Islet precursor cell (in vitro differentiated cells): ENCODE data around the gene TTLL1.
"Not testable (repeated sequence)": the region's sequence is repeated elsewhere in the genome, so short reads cannot be mapped to it uniquely, and the experiment has no call there.

Experiments used
- DNase-seq: peaks from one replicate; pipeline ENCODE4 v3.0.0-alpha.2; 2018

The TTLL1 gene

DNA sequence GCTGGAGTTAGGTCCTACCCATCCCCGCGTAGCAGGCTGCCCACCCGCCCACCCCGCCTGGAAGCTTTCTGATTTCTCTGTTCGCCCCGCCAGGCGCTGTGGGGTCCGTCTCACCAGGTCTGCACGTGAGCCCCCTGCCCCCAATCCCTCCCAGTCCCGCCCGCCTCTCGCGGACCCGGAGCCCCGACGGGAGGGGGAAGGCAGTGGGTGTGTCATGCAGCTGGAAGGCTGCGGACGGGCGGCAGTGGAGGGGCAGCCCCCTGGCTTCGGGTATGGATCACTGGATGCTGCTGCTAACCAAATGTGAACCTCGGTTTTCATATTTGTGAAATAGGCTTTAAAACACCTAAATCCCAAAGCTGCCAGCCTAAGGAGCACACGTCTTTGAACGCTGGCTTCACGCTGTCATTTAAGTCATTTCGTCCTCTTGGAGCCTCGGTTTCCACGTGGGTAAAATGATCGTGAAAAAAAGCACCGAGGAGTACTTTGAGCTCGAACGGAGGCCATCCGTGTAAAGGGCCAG lies 20.8 kb upstream of the TTLL1 start:
- peak; percentile 67 for DNase-seq

- DNase-seq, result no peak
Measured at GRCh38 chr22:43109511-43109910, 20.3 kb upstream of the TTLL1 start.

GRCh38 chr22:43106302-43106701 lies 17.1 kb upstream of the TTLL1 start:
- DNase-seq, result no peak

- not testable (repeated sequence) for DNase-seq
Measured at GRCh38 chr22:43104950-43105349, 15.8 kb upstream of the TTLL1 start.

DNA sequence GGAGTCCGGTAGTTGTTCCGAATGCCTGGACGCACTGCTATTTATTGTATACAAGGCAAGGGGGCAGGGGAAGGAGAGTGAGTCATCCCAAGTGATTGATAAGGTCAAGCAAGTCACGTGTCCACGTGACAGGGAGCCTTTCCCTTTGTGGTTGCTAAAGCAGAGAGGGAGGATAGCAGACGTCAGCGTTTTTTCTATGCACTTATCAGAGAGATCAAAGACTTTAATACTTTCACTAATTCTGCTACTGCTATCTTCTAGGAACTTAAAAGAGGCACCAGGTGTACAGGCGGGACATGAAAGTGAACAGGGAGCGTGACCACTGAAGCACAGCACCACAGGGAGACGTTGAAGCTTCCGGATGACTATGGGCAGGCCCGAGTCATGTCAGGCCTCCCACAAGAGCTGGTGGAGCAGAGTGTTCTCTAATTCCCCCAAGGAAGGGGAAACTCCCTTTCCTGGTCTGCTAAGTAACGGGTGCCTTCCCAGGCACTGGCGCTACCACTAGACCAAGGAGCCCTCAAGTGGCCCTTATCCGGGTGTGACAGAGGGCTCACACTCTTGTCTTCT lies 14.9 kb upstream of the TTLL1 start:
- peak; percentile 90 for DNase-seq

DNA sequence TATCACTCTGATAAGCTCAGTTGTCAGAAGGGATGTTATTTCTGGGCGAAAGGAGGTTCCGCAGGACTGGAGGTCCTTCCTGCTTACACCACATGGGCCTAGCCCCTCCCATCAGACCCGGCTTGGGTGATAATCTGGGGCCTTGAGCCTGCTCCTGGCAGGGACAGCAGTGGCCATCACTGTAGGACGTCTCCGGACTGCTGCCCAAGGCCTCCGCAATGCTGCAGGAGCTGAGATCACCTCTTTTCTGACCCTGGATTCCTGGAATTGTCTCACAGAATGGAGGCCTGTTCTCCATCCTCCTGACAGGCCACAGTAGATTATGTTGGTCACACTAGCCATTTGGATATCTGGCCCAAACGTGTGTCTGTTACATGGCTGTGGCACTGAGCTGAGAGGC lies 12.1 kb upstream of the TTLL1 start:
- DNase-seq, result peak; percentile 93

- peak; percentile 68 for DNase-seq
Measured at GRCh38 chr22:43100225-43100624, 11.0 kb upstream of the TTLL1 start.

DNA sequence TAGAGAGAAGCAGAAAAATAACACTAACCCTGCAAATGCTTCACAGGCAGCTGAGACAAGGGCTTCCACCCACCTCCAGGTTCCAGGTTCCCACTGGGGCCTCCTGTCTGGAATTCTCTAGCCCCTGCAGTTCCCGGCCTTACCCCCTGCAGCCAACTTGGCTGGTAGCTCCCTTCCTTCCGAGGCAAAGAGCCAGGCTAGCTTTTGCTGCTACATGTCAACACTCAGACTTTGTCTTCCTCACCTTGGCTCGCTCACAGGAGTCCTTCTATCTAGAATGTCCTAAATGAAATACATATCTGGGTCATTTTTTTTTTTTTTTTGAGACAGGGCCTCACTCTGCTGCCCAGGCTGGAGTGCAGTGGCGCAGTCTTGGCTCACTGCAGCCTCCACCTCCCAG lies 9.9 kb upstream of the TTLL1 start:
- DNase-seq, result no peak

GRCh38 chr22:43098356-43098755 lies 9.2 kb upstream of the TTLL1 start:
- DNase-seq, result peak; percentile 79

DNA sequence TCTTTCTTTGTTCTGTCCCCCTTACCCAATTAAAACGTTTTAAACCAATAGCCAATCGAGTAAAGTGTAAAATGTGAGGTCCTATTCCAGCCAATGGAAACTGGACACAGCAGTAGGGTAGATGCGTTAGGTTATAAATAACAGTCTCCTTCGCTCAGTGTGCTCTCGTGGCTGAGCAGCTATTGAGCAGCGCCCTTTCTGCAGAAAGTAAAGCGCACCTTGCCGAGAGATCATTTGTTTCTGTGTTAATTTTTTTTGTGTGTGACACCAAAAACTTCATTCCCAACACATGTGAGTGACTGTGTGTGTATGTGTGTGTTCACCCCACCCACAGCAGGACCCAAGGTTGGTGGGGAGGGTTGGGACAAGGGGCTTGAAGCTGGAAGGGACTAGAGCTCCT lies 7.2 kb upstream of the TTLL1 start:
- no peak for DNase-seq

GRCh38 chr22:43094551-43094950 lies 5.4 kb upstream of the TTLL1 start:
- DNase-seq, result no peak

- DNase-seq, result peak; percentile 79
Measured at GRCh38 chr22:43094085-43094484, 4.9 kb upstream of the TTLL1 start.

- DNase-seq, result no peak
Measured at GRCh38 chr22:43092085-43092484, 2.9 kb upstream of the TTLL1 start.

- DNase-seq, result no peak
Measured at GRCh38 chr22:43090130-43090789, 1.1 kb upstream of the TTLL1 start.

DNA sequence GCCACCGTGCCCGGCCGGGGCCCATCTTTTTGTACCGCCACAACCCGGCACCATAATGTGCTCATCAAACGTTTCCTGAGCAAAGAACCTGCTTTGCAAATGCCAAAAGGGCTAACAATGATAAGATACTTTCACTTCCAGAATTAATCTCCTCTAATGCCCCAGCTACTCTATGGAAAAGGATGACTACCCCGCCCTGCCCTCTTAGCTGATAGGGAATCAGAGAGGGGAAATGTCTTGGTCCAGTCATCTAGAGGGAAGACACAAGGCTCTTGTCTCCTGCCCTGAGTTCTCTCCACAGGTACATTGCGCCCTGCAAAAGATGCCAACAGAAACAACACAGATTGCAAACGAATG lies 586 bp downstream of the TTLL1 start:
- no peak for DNase-seq

- no peak for DNase-seq
Measured at GRCh38 chr22:43085658-43086606, 3.3 kb downstream of the TTLL1 start.

- no peak for DNase-seq
Measured at GRCh38 chr22:43081968-43082367, 7.2 kb downstream of the TTLL1 start.

DNA sequence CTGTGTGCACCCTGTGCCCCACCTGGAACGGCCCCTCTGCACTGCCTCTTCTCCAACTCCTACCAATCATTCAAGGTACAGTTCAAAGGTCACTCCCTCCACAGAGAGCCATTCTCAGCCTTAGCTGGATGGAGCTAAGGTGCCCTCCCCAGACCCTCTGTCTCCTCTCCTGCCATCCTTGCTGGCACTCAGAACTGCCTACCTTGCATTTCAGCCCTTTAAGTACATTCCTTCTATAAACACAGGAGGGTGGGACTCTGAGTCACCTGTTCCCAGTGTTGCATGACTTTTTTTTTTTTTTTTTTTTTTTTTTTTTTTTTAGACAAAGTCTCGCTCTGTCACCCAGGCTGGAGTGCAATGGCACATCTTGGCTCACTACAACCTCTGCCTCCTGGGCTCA lies 8.6 kb downstream of the TTLL1 start:
- DNase-seq, result no peak

GRCh38 chr22:43079742-43080141 lies 9.4 kb downstream of the TTLL1 start:
- DNase-seq, result no peak

DNA sequence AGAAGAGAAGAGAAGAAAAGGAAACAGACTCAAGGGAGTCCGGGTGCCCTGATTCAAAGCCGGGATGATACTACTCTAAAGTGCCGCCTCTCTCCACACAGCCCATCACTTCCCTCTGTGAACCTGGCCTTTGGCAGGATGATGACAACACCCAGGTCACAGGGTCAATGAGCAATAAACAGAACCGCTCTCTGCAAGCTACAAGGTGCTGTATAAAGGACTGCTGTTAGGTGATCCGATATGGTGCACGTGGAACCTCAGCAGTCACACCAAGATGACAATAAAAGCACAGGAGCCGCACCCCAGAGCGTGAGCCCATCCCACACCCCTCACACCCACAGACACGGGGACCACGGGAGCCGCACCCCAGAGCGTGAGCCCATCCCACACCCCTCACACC lies 10.7 kb downstream of the TTLL1 start:
- DNase-seq, result no peak

DNA sequence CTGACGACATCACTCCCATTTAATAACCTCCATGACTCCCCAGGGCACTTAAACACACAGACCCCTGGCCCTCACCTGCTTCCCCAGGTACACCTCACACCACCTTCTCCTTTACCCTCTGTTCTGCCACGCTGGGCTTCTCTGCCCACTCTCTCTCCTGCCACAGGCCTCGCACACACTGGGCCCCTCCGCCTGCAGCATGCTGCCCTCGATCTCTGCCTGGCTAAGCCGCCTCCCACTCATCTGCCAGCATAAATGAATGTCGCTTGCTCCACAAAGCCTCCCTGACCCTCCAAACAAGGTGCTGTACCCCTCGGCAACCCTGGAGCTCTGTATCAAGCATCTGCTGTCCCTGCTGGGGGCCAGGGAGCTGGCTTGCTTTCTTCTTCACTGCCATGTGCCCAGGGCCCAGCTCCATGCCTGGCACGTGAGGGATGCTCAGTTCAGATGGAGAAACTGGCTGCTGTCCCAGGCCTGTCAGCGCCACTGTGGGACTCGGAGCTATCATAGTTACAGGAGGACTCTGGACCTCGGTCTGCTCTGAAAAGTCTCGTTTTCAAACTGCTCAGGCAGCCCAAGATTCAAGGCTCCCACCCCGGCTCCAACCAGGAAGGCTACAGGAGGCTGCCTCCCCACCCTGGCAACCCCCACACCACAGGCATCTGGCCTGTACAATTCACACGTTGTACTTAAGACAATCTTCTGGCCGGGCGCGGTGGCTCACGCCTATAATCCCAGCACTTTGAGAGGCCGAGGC lies 11.9 kb downstream of the TTLL1 start:
- DNase-seq, result no peak

- peak; percentile 85 for DNase-seq
Measured at GRCh38 chr22:43066844-43067385, 22.3 kb downstream of the TTLL1 start.

DNA sequence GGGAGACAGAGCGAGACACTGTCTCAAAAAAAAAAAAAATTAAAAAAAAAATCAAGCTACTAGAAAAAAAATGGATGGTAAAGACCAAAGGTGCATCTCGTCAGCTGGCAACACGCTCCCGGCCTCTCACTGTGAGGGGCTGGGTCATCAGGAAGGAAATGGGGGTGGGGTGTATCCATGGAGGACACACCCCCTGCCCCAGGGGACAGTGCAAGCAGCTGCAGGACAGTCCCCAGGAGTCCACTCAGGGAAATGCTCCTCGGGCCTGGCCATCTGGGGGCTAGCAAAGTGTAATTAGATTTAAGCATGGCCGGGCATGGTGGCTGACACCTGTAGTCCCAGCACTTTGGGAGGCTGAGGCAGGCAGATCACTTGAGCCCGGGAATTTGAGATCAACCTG lies 23.1 kb downstream of the TTLL1 start:
- DNase-seq, result no peak
